ENCODE results near the gene OSBPL8.

Gene OSBPL8

DNA sequence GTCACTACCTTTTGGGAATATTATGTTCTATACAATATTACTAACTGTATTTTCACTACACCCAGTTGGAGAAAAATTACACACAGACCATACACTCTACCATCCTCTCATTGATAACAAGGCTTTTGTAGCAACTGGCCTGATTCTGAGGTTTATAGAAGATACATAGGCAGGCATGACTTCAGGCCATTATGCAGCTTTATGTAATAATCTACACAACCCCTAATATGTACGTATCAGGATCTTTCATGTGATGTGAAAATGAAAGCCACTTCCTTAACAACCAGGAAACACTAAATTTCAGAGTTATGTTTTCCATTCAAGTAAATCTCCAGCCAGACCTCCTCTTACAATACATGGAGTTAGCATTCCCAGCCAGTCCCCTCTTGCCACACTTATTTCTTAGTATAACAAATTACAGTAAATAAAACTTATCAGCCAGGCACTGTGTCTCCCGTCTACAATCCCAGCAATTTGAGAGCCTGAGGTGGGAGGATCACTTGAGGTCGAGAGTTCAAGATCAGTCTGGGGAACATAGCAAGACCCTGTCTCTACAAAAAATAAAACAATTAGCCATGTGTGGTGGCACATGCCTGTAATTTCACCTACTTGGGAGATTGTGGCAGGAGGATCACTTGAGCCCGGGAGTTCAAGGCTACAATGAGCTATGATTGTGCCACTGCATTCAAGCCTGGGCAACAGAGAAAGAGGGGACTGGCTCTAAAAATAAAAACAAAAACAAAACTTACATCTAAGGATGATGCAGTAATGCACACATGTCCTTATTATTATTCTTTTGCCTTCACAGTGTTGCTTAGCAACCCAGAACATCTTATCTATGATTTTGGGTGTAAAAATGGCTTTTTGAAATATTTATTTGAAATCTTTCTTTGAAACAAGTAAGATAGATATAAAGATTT, 10.4 kb upstream of the OSBPL8 start:
- no peak for ATAC-seq
- TF ChIP-seq ZFP30 (CRISPR knock-in tag; IDR thresholded peaks at IDR 0.05) (no peak), RARB (CRISPR knock-in tag; IDR thresholded peaks at IDR 0.05) (no peak), BACH2 (CRISPR knock-in tag; IDR thresholded peaks at IDR 0.05; ENCODE audit: borderline replicate concordance) (no peak), ZC3H10 (CRISPR knock-in tag; IDR thresholded peaks at IDR 0.05) (no peak), CSDC2 (CRISPR knock-in tag; IDR thresholded peaks at IDR 0.05) (no peak), GLIS3 (CRISPR knock-in tag; IDR thresholded peaks at IDR 0.05) (no peak), ARNTL (CRISPR knock-in tag; IDR thresholded peaks at IDR 0.05; ENCODE audit: borderline replicate concordance, low read depth) (no peak), ESRRG (CRISPR knock-in tag; IDR thresholded peaks at IDR 0.05) (no peak), ZNF565 (CRISPR knock-in tag; conservative IDR thresholded peaks at IDR 0.05; ENCODE audit: low read depth) (no peak), TCF4 (CRISPR knock-in tag; IDR thresholded peaks at IDR 0.05; ENCODE audit: borderline replicate concordance) (no peak), ISL1 (CRISPR knock-in tag; IDR thresholded peaks at IDR 0.05) (no peak)
- TF ChIP-seq, protein P1, sequence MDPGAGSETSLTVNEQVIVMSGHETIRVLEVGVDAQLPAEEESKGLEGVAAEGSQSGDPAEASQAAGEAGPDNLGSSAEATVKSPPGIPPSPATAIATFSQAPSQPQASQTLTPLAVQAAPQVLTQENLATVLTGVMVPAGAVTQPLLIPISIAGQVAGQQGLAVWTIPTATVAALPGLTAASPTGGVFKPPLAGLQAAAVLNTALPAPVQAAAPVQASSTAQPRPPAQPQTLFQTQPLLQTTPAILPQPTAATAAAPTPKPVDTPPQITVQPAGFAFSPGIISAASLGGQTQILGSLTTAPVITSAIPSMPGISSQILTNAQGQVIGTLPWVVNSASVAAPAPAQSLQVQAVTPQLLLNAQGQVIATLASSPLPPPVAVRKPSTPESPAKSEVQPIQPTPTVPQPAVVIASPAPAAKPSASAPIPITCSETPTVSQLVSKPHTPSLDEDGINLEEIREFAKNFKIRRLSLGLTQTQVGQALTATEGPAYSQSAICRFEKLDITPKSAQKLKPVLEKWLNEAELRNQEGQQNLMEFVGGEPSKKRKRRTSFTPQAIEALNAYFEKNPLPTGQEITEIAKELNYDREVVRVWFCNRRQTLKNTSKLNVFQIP (CRISPR knock-in tag; IDR thresholded peaks at IDR 0.05; ENCODE audit: borderline replicate concordance, low read depth), result no peak
- TF ChIP-seq, protein P2, sequence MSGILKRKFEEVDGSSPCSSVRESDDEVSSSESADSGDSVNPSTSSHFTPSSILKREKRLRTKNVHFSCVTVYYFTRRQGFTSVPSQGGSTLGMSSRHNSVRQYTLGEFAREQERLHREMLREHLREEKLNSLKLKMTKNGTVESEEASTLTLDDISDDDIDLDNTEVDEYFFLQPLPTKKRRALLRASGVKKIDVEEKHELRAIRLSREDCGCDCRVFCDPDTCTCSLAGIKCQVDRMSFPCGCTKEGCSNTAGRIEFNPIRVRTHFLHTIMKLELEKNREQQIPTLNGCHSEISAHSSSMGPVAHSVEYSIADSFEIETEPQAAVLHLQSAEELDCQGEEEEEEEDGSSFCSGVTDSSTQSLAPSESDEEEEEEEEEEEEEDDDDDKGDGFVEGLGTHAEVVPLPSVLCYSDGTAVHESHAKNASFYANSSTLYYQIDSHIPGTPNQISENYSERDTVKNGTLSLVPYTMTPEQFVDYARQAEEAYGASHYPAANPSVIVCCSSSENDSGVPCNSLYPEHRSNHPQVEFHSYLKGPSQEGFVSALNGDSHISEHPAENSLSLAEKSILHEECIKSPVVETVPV (CRISPR knock-in tag; IDR thresholded peaks at IDR 0.05), result no peak
- TF ChIP-seq, protein P3, sequence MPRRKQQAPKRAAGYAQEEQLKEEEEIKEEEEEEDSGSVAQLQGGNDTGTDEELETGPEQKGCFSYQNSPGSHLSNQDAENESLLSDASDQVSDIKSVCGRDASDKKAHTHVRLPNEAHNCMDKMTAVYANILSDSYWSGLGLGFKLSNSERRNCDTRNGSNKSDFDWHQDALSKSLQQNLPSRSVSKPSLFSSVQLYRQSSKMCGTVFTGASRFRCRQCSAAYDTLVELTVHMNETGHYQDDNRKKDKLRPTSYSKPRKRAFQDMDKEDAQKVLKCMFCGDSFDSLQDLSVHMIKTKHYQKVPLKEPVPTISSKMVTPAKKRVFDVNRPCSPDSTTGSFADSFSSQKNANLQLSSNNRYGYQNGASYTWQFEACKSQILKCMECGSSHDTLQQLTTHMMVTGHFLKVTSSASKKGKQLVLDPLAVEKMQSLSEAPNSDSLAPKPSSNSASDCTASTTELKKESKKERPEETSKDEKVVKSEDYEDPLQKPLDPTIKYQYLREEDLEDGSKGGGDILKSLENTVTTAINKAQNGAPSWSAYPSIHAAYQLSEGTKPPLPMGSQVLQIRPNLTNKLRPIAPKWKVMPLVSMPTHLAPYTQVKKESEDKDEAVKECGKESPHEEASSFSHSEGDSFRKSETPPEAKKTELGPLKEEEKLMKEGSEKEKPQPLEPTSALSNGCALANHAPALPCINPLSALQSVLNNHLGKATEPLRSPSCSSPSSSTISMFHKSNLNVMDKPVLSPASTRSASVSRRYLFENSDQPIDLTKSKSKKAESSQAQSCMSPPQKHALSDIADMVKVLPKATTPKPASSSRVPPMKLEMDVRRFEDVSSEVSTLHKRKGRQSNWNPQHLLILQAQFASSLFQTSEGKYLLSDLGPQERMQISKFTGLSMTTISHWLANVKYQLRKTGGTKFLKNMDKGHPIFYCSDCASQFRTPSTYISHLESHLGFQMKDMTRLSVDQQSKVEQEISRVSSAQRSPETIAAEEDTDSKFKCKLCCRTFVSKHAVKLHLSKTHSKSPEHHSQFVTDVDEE (CRISPR knock-in tag; IDR thresholded peaks at IDR 0.05), result no peak
- TF ChIP-seq, protein P4, sequence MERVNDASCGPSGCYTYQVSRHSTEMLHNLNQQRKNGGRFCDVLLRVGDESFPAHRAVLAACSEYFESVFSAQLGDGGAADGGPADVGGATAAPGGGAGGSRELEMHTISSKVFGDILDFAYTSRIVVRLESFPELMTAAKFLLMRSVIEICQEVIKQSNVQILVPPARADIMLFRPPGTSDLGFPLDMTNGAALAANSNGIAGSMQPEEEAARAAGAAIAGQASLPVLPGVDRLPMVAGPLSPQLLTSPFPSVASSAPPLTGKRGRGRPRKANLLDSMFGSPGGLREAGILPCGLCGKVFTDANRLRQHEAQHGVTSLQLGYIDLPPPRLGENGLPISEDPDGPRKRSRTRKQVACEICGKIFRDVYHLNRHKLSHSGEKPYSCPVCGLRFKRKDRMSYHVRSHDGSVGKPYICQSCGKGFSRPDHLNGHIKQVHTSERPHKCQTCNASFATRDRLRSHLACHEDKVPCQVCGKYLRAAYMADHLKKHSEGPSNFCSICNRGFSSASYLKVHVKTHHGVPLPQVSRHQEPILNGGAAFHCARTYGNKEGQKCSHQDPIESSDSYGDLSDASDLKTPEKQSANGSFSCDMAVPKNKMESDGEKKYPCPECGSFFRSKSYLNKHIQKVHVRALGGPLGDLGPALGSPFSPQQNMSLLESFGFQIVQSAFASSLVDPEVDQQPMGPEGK (CRISPR knock-in tag; IDR thresholded peaks at IDR 0.05; ENCODE audit: borderline replicate concordance), result no peak

DNA sequence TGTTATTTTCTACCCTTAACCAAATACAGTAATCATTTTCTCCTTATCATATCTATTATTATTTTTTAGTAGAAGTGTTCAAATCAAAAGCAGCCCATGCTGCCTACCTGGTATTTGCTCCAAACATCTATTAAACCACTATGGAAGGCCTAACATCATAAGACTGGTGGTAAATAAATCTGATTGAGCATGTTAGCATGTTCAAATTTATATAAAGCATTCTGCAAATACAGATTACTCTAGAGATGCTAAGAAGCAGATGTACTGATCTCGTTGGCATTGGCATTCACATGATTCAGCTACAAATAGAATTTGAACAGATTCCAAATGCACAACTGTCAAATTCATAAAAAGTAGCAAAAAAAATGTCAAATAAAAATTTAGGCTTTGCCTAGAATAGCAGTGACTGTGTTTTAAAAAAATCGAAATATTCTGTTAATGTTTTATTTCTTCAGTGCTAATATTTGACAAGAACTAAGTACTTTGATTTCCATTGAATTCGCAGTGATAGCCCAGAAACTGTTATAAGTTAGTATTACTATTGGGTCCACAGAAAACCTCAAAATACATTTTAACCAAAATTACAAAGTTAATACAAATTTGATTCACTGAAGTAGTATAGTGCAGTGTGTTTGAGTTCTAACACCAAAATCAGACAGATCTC, 9.4 kb upstream of the OSBPL8 start:
- ATAC-seq, result no peak
- no peak for TF ChIP-seq ZFP30 (CRISPR knock-in tag; IDR thresholded peaks at IDR 0.05)
- TF ChIP-seq SNAI2 (CRISPR knock-in tag; IDR thresholded peaks at IDR 0.05), result no peak
- no peak for TF ChIP-seq RARB (CRISPR knock-in tag; IDR thresholded peaks at IDR 0.05)
- TF ChIP-seq CSDC2 (CRISPR knock-in tag; IDR thresholded peaks at IDR 0.05), result no peak
- TF ChIP-seq ZFP3 (CRISPR knock-in tag; IDR thresholded peaks at IDR 0.05), result no peak
- no peak for TF ChIP-seq ISL1 (CRISPR knock-in tag; IDR thresholded peaks at IDR 0.05)
- TF ChIP-seq, protein P1 (CRISPR knock-in tag; IDR thresholded peaks at IDR 0.05; ENCODE audit: borderline replicate concordance, low read depth), result no peak
- TF ChIP-seq, protein P2 (CRISPR knock-in tag; IDR thresholded peaks at IDR 0.05), result no peak
- TF ChIP-seq GLIS3 (CRISPR knock-in tag; IDR thresholded peaks at IDR 0.05), result no peak
- no peak for TF ChIP-seq ZNF8 (CRISPR knock-in tag; IDR thresholded peaks at IDR 0.05)
